GM12864 (cell line): Measurements from ENCODE around the gene APOD.

Source experiments
- DNase-seq: peaks from one replicate; pipeline ENCODE4 v3.0.0-alpha.2; 2011; ENCODE audit warnings: low read depth
- H3K4me3 ChIP-seq: 2 replicates; pipeline ENCODE4 v1.5.1; 2011; ENCODE audit warnings: mild to moderate bottlenecking, low read depth, low read length, control low read depth
- TF ChIP-seq, protein P1 (sequence below): IDR thresholded peaks from 2 replicates; pipeline ENCODE4 v1.5.1; 2011; ENCODE audit warnings: low read depth, mild to moderate bottlenecking, moderate library complexity, low read length, control low read depth, inconsistent platforms; ENCODE audit errors: missing control alignments

The APOD gene

DNA sequence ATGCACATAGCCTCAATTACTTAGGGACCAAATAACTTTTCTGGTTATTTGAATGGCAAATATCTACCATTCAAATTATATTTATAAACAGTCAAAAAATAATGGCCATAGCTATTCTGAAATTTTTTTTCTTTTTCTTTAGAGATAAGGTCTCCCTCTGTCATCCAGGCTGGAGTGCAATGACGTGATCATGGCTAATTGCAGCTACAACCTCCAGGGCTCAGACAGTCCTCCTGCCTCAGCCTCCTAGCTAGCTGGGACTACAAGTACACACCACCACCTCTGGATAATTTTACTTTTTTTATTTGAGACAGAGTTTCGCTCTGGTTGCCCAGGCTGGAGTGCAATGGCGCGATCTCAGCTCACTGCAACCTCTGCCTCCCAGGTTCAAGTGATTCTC lies 57.2 kb downstream of the APOD start:
- no peak for DNase-seq
- no peak overlapping the region for H3K4me3 ChIP-seq
- TF ChIP-seq, protein P1, sequence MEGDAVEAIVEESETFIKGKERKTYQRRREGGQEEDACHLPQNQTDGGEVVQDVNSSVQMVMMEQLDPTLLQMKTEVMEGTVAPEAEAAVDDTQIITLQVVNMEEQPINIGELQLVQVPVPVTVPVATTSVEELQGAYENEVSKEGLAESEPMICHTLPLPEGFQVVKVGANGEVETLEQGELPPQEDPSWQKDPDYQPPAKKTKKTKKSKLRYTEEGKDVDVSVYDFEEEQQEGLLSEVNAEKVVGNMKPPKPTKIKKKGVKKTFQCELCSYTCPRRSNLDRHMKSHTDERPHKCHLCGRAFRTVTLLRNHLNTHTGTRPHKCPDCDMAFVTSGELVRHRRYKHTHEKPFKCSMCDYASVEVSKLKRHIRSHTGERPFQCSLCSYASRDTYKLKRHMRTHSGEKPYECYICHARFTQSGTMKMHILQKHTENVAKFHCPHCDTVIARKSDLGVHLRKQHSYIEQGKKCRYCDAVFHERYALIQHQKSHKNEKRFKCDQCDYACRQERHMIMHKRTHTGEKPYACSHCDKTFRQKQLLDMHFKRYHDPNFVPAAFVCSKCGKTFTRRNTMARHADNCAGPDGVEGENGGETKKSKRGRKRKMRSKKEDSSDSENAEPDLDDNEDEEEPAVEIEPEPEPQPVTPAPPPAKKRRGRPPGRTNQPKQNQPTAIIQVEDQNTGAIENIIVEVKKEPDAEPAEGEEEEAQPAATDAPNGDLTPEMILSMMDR = no peak

DNA sequence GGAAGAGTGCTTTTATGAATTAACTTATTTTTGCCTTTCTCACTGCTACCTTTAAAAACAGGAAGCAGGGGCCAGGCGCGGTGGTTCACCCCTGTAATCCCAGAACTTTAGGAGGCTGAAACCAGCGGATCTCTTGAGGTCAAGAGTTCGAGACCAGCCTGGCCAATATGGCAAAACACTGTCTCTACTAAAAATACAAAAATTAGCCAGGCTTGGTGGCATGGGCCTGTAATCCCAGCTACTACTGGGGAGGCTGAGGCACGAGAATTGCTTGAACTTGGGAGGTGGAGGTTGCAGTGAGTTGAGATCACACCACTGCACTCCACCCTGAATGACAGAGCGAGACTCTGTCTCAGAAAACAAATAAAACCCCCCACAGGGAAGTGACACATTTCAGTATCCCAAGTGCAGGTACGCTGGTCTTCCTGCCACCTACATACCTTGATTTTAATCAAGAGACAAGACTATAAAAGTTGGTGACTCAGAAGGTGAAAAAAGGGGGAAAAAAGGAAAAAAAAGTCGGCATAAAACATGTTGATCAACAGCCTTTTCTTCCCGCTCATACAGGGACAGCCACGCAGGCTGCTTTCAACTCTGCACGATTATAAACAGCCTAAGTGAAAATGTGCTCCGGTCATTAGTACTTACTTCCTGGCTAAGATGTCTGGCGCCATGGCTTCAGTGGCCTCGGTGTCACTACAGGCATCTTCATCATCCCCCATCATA lies 59.4 kb downstream of the APOD start:
- DNase-seq = no peak
- no peak overlapping the region for H3K4me3 ChIP-seq
- TF ChIP-seq, protein P1 = no peak

DNA sequence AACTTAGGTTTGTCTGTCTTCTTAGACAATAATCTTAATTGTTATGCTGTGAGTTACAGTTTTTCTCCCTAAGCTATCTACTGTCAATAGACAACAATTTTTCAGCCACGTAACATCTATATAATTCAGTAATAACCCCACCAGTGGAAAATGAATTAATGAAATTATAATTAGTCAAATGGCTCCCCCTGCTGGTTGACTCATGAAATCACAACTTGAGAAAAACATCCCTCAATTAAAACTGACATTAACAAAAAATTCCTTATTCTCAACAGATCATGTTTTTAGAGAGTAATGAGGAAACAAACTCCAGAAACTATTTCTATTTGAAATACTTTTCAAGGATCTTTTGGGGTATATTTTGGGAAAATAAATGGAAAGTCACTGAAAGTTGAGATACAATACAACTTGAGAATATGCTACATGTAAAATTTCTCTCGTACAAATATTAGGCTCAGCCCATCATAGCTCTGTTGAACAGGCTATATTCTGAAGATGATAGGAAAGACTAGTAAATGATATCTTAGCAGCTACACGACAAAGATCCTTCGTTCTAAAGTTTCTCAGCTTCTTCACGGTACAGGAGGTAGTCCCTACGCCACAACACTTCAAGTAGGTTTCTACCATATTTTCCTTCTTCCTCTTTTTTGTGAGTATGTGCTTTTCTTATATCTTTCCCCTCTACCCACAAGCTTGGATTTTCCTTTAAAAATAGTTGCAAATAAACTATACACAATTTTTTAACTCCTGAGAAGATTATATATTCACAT lies 61.3 kb downstream of the APOD start:
- no peak overlapping the region for H3K4me3 ChIP-seq
- DNase-seq = no peak

More for the DNA sequence above, 61.3 kb downstream of the APOD start:
- TF ChIP-seq, protein P1 = peak; percentile 31
